Stomach (tissue), 4 donors: ENCODE measurements around the gene CERS5.

Source experiments
- CTCF ChIP-seq, 7 experiments: fragments of 450-650 bp in 4 of 7; fragments of 200-600 bp in 3 of 7; sonication (generic) in 3 of 7; IDR thresholded peaks; one replicate each; pipeline ENCODE4 v1.5.1; 2016 to 2019; ENCODE audit warnings: antibody characterized with exemption in 7 of 7, control low read depth in 2 of 7, mild to moderate bottlenecking in 1 of 7
- EP300 ChIP-seq: sonication (generic); formaldehyde crosslinking; IDR thresholded peaks from one replicate; pipeline ENCODE4 v1.6.1; 2017; ENCODE audit warnings: antibody characterized with exemption
- POLR2A ChIP-seq, 4 donors: fragments of 450-650 bp; IDR thresholded peaks; one replicate each; pipeline ENCODE4 v1.6.1; 2016; ENCODE audit warnings: antibody characterized with exemption in 4 of 4, control low read depth in 2 of 4, mild to moderate bottlenecking in 1 of 4, moderate library complexity in 1 of 4
- POLR2AphosphoS5 ChIP-seq, 3 donors: sonication (generic); formaldehyde crosslinking; IDR thresholded peaks; one replicate each; pipeline ENCODE4 v1.6.1; 2016; ENCODE audit warnings: antibody characterized with exemption in 3 of 3

- no peak for TF ChIP-seq CTCF (IDR thresholded peaks at IDR 0.05)
- no peak for TF ChIP-seq POLR2A (IDR thresholded peaks at IDR 0.05)
- no peak for TF ChIP-seq EP300
- no peak for TF ChIP-seq POLR2AphosphoS5 (IDR thresholded peaks at IDR 0.05)
Observed at GRCh38 chr12:50164963-50165362, 2.2 kb downstream of the CERS5 start.
